Right lobe of liver (tissue), 6 donors: ENCODE results near the gene C1orf185. TPM values are rescaled to one million over a fixed set of nuclear protein-coding genes. Genes with fewer than 3 reads are reported as not detected.

ENCODE experiments used
- ATAC-seq, 4 donors: fragments of 200-7000 bp; cut with Tn5 transposase; one replicate each; pipeline ENCODE4 v1.9.1; 2020; ENCODE audit warnings: mild to moderate bottlenecking in 4 of 4, moderate library complexity in 4 of 4
- DNase-seq, 3 donors: peaks; one replicate each; pipeline ENCODE4 v3.0.0-alpha.2; 2020
- H3K27ac ChIP-seq, 3 donors: fragments of 200-600 bp; one replicate each; pipeline ENCODE4 v1.8.0; 2022
- H3K27me3 ChIP-seq, 2 donors: fragments of 200-600 bp; one replicate each; pipeline ENCODE4 v1.8.0; 2022
- H3K36me3 ChIP-seq, 4 donors: fragments of 200-600 bp; sonication (generic) in 1 of 4; one replicate each; pipeline versions ENCODE4 v1.5.1 to v1.8.0; 2017 to 2022; ENCODE audit warnings: control low read depth in 1 of 4
- H3K4me1 ChIP-seq, 4 donors: fragments of 200-600 bp; sonication (generic) in 1 of 4; one replicate each; pipeline versions ENCODE4 v1.5.1 to v1.8.0; 2017 to 2022; ENCODE audit warnings: control low read depth in 1 of 4
- H3K4me3 ChIP-seq, 3 donors: fragments of 200-600 bp; one replicate each; pipeline ENCODE4 v1.8.0; 2022
- H3K9me3 ChIP-seq, 4 donors: fragments of 200-600 bp; sonication (generic) in 1 of 4; one replicate each; pipeline versions ENCODE4 v1.5.1 to v1.8.0; 2017 to 2022; ENCODE audit warnings: control low read depth in 1 of 4
- POLR2A ChIP-seq: fragments of 450-650 bp; IDR thresholded peaks from one replicate; pipeline ENCODE4 v1.6.1; 2017; ENCODE audit warnings: antibody characterized with exemption, mild to moderate bottlenecking
- WGBS: methylation state at CpG from one replicate; pipeline ENCODE4 v1.1.6; 2018; ENCODE audit warnings: low coverage, low lambda C conversion rate; ENCODE audit not compliant: insufficient coverage; ENCODE audit errors: missing lambda C conversion rate; 5-methylcytosine and 5-hydroxymethylcytosine counted together
- intact Hi-C, 2 donors: fragments of 100-400 bp; cut with DNase I; formaldehyde crosslinking; loops; one replicate each; pipeline versions ENCODE4 v1.11.2 to v1.14.1; 2022
- total RNA-seq, 6 experiments: library from RNA; depleted of rRNA in 2 of 6; stranded (reverse); fragments of >200 nt in 2 of 6; fragmentation: NEBNext Ultra II Directional in 3 of 6; extraction: Animal tissue kit (Norgen Biotek cat#: 25700) in 3 of 6; gene quantifications; one replicate each; pipeline versions ENCODE4 v1.1.0 to v1.2.4, GENCODE V29; 2016 to 2023
- TF ChIP-seq, protein P1 (sequence below), 4 donors: fragments of 200-600 bp in 3 of 4; fragments of 450-650 bp in 1 of 4; IDR thresholded peaks; one replicate each; pipeline versions ENCODE4 v1.5.1 to v1.8.0; 2016 to 2022; ENCODE audit warnings: antibody characterized with exemption in 4 of 4, mild to moderate bottlenecking in 2 of 4
- donor health status: DM: no; HTN: yes; CAD: no.
- donor health status: DM: no; HTN: no; CAD: no.
- donor health status: DM: no; HTN: no; CAD: no.
- donor health status: DM: no; HTN: yes; CAD: no.
- donor health status: DM: no; HTN: yes; CAD: no.

Gene C1orf185
- total RNA-seq, 6 experiments from 2014 or later = not detected

DNA sequence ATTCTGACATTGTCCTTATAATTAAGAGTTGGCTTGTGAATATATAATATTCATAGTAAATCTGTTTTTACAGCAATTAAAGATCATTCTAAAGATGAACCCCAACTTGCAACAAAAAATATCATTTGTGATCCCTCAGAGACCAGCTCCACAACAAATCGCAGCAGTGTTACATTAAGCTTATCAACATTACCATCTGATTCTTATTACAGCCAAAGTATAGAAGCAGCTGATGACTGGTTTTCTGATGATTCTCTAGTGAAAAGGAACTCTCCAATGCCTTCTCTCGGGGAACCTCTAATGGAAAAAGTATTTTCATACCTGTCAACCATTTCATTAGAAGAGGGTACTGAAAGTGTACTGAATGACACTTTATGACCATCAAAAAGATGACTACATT is 45.4 kb downstream of the C1orf185 start:
- TF ChIP-seq, protein P1, sequence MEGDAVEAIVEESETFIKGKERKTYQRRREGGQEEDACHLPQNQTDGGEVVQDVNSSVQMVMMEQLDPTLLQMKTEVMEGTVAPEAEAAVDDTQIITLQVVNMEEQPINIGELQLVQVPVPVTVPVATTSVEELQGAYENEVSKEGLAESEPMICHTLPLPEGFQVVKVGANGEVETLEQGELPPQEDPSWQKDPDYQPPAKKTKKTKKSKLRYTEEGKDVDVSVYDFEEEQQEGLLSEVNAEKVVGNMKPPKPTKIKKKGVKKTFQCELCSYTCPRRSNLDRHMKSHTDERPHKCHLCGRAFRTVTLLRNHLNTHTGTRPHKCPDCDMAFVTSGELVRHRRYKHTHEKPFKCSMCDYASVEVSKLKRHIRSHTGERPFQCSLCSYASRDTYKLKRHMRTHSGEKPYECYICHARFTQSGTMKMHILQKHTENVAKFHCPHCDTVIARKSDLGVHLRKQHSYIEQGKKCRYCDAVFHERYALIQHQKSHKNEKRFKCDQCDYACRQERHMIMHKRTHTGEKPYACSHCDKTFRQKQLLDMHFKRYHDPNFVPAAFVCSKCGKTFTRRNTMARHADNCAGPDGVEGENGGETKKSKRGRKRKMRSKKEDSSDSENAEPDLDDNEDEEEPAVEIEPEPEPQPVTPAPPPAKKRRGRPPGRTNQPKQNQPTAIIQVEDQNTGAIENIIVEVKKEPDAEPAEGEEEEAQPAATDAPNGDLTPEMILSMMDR (IDR thresholded peaks at IDR 0.05) = no peak
- TF ChIP-seq POLR2A = no peak
- no peak overlapping the region for H3K4me3 ChIP-seq
- no peak for ATAC-seq
- WGBS = 87% methylated on average over 2 of the region's 2 CpGs
- H3K27me3 ChIP-seq = no peaks in the 10 kb centered on the region
- no peak for DNase-seq
- no peaks in the 10 kb centered on the region for H3K36me3 ChIP-seq
- no peaks in the 10 kb centered on the region for H3K4me1 ChIP-seq
- H3K27ac ChIP-seq = no peak overlapping the region
- intact Hi-C loops = no loop called here
- H3K9me3 ChIP-seq = no peaks in the 10 kb centered on the region

DNA sequence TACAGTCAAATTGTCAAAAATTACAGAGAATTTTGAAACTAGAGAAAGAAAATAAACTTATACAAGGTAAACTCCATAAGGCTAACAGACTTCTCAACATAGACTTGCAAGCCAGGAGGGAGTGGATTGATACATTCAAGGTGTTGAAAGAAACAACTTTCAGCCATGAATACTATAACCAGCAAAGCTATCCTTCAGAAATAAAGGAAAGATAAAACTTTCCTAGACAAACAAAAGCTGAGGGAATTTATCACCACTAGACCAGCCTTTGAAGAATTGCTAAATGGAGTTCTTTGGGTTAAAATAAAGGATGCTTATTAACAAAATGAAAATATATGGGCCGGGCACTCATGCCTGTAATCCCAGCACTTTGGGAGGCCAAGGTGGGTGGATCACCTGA is 52.7 kb downstream of the C1orf185 start:
- Histone ChIP-seq H3K27me3 (no peaks in the 10 kb centered on the region), H3K4me3 (no peak overlapping the region), H3K36me3 (no peaks in the 10 kb centered on the region), H3K4me1 (no peaks in the 10 kb centered on the region), H3K9me3 (no peaks in the 10 kb centered on the region), H3K27ac (no peak overlapping the region)
- TF ChIP-seq, protein P1 (IDR thresholded peaks at IDR 0.05) = no peak
- TF ChIP-seq POLR2A = no peak
- intact Hi-C loops = no loop called here
- DNase-seq (no peak), ATAC-seq (no peak)
- WGBS = 100% methylated on average over 1 of the region's 1 CpG

DNA sequence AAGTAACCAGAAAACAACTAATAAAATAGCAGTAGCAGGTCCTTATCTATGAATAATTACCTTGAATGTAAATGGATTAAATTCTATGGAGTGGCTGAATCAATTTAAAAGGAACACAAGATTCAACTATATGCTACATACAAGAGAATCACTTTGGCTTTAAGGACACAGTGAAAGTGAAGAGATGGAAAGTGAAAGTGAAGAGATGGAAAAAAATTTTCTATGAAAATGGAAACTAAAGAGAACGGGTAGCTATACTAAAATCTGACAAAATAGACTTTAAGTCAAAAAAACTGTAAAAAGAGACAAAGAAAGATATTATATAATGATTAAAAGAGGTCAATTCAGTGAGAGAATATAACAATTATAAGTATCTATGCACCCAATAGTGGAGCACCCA is 54.7 kb downstream of the C1orf185 start:
- DNase-seq (no peak), ATAC-seq (no peak)
- no peaks in the 10 kb centered on the region for H3K36me3 ChIP-seq
- intact Hi-C loops = no loop called here
- TF ChIP-seq, protein P1 (IDR thresholded peaks at IDR 0.05) = no peak
- no peak for TF ChIP-seq POLR2A
- no peak overlapping the region for H3K27ac ChIP-seq
- H3K4me3 ChIP-seq = no peak overlapping the region
- no peaks in the 10 kb centered on the region for H3K27me3 ChIP-seq
- 43% methylated on average over 1 of the region's 1 CpG for WGBS
- H3K9me3 ChIP-seq = no peaks in the 10 kb centered on the region
- H3K4me1 ChIP-seq = no peaks in the 10 kb centered on the region

DNA sequence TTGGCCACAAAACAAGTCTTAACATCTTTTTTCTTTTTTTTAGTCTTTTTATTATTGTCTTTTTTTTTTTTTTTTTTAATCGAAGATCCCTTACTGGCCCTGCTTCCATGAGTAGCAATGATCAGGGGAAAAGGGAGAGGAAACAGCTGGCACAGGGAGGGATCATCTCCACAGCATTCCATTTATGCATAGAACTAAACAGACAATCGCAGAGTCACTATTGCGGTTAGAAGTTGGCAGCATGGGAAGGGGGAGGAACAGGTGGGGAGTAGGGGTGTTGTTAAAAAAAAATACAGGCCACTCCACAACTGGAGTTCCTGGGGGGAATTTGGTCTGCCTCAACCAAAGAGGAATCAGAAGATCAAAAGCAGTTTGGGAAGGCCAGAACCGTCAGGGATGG is 55.4 kb downstream of the C1orf185 start:
- 81% methylated on average over 3 of the region's 4 CpGs for WGBS

More for the DNA sequence above, 55.4 kb downstream of the C1orf185 start:
- H3K27ac ChIP-seq = no peak overlapping the region
- H3K4me3 ChIP-seq = no peak overlapping the region
- no peak for DNase-seq
- H3K27me3 ChIP-seq = no peaks in the 10 kb centered on the region
- no peak for ATAC-seq
- TF ChIP-seq, protein P1 (IDR thresholded peaks at IDR 0.05) = no peak
- no peak for TF ChIP-seq POLR2A
- intact Hi-C loops = no loop called here
- no peaks in the 10 kb centered on the region for H3K4me1 ChIP-seq
- no peaks in the 10 kb centered on the region for H3K9me3 ChIP-seq
- H3K36me3 ChIP-seq = no peaks in the 10 kb centered on the region
